ENCODE data around the gene SLC24A4.

The SLC24A4 gene

DNA sequence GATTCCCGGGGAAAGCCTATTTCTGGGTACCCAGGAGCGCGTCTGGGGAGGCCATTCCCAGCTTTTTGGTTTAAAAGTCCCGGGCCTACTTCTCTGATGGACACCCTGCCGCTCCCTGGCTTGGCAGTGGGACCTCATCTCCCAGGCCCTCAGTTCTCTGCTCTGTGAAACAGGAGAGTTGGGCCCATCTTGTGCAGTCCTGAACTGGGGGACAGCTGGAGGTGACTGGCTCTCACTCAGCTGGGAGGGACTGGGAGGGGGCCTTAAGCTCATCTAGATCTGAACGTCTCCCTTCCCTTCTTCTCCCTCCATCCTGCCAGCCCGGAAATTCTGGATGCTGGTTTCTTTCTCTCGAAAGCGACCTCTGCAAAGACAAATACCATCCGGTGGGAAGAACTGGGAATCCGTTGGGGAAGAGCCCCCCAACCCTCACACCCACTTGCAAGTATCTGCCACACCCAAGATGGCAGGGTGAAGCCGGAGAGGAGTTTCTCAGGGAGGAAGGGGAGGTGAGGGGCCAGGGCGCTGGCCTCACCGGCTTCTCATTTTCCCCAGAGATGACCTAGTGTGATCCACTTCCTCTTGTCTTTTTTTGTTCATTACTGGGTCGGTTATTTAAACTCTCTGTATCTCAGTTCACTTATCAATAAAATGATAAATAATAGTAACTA is 192.0 kb downstream of the SLC24A4 start:
- Histone ChIP-seq H3K27ac (replicated peaks) (peak overlapping the region; percentile 98), H3K27me3 (ENCODE audit: insufficient read depth, poor library complexity, severe bottlenecking) (no peaks in the 10 kb centered on the region), H3K4me3 (replicated peaks; ENCODE audit: insufficient read depth, low read length) (peak overlapping the region; percentile 53)
- DNase-seq (ENCODE audit: low read depth in 1 of 2, low spot score in 1 of 2), result peak in 1 of 2 experiments; percentile 32
- TF ChIP-seq GABPA (IDR thresholded peaks at IDR 0.05; ENCODE audit: low read depth) (no peak), POLR2AphosphoS5 (IDR thresholded peaks at IDR 0.05; ENCODE audit: low read depth) (no peak), SPI1 (IDR thresholded peaks at IDR 0.05; ENCODE audit: borderline replicate concordance, low read depth) (peak; percentile 82)
- TF ChIP-seq, protein P1, sequence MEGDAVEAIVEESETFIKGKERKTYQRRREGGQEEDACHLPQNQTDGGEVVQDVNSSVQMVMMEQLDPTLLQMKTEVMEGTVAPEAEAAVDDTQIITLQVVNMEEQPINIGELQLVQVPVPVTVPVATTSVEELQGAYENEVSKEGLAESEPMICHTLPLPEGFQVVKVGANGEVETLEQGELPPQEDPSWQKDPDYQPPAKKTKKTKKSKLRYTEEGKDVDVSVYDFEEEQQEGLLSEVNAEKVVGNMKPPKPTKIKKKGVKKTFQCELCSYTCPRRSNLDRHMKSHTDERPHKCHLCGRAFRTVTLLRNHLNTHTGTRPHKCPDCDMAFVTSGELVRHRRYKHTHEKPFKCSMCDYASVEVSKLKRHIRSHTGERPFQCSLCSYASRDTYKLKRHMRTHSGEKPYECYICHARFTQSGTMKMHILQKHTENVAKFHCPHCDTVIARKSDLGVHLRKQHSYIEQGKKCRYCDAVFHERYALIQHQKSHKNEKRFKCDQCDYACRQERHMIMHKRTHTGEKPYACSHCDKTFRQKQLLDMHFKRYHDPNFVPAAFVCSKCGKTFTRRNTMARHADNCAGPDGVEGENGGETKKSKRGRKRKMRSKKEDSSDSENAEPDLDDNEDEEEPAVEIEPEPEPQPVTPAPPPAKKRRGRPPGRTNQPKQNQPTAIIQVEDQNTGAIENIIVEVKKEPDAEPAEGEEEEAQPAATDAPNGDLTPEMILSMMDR (IDR thresholded peaks at IDR 0.05; ENCODE audit: insufficient read depth, low read length), result no peak
- TF ChIP-seq, protein P2, sequence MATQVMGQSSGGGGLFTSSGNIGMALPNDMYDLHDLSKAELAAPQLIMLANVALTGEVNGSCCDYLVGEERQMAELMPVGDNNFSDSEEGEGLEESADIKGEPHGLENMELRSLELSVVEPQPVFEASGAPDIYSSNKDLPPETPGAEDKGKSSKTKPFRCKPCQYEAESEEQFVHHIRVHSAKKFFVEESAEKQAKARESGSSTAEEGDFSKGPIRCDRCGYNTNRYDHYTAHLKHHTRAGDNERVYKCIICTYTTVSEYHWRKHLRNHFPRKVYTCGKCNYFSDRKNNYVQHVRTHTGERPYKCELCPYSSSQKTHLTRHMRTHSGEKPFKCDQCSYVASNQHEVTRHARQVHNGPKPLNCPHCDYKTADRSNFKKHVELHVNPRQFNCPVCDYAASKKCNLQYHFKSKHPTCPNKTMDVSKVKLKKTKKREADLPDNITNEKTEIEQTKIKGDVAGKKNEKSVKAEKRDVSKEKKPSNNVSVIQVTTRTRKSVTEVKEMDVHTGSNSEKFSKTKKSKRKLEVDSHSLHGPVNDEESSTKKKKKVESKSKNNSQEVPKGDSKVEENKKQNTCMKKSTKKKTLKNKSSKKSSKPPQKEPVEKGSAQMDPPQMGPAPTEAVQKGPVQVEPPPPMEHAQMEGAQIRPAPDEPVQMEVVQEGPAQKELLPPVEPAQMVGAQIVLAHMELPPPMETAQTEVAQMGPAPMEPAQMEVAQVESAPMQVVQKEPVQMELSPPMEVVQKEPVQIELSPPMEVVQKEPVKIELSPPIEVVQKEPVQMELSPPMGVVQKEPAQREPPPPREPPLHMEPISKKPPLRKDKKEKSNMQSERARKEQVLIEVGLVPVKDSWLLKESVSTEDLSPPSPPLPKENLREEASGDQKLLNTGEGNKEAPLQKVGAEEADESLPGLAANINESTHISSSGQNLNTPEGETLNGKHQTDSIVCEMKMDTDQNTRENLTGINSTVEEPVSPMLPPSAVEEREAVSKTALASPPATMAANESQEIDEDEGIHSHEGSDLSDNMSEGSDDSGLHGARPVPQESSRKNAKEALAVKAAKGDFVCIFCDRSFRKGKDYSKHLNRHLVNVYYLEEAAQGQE (IDR thresholded peaks at IDR 0.05; ENCODE audit: insufficient replicate concordance, low read depth), result no peak

DNA sequence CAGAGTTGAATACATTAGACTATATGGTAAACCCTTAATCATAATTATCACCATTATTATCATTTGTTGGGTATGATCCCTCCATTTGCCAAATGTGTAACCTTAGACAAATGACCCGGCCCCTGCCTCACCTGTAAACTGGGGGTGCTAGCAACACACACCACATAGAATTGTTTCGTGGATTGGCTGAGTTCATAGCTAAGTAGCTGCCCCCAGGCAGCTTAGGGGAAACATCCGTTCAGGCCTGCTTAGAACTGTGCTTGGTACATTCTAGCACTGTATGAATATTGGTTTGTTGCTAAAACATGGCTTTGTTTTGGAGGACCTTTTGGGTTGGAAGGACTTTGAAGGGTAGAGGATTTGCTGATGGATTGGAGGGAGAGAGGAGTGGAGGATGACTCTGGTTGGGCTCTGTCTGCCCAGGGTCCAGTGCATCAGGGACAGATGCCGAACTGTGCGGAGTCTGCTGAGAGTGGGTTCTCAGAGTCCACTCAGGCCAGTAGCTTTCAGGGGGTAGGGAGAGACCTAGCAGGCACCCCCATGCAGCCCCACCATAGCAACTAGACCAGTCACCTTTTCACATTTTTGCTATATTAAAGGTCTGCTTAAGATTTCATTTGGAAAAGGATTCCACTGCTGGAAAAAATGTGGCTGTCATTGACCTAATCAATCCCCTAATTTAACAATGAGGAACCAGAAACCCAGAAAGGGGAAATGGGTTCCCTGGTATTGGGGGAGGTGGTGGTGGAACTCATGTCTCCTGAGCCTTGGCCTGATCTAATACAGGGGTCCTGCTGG is 192.8 kb downstream of the SLC24A4 start:
- TF ChIP-seq GABPA (IDR thresholded peaks at IDR 0.05; ENCODE audit: low read depth) (no peak), SPI1 (IDR thresholded peaks at IDR 0.05; ENCODE audit: borderline replicate concordance, low read depth) (peak; percentile 85), POLR2AphosphoS5 (IDR thresholded peaks at IDR 0.05; ENCODE audit: low read depth) (no peak)
- TF ChIP-seq, protein P1 (IDR thresholded peaks at IDR 0.05; ENCODE audit: insufficient read depth, low read length), result no peak
- TF ChIP-seq, protein P2 (IDR thresholded peaks at IDR 0.05; ENCODE audit: insufficient replicate concordance, low read depth), result no peak
- Histone ChIP-seq H3K27ac (replicated peaks) (peak overlapping the region; percentile 98), H3K27me3 (ENCODE audit: insufficient read depth, poor library complexity, severe bottlenecking) (no peaks in the 10 kb centered on the region), H3K4me3 (replicated peaks; ENCODE audit: insufficient read depth, low read length) (no peak overlapping the region)
- DNase-seq (ENCODE audit: low read depth in 1 of 2, low spot score in 1 of 2), result peak in 1 of 2 experiments; percentile 49

DNA sequence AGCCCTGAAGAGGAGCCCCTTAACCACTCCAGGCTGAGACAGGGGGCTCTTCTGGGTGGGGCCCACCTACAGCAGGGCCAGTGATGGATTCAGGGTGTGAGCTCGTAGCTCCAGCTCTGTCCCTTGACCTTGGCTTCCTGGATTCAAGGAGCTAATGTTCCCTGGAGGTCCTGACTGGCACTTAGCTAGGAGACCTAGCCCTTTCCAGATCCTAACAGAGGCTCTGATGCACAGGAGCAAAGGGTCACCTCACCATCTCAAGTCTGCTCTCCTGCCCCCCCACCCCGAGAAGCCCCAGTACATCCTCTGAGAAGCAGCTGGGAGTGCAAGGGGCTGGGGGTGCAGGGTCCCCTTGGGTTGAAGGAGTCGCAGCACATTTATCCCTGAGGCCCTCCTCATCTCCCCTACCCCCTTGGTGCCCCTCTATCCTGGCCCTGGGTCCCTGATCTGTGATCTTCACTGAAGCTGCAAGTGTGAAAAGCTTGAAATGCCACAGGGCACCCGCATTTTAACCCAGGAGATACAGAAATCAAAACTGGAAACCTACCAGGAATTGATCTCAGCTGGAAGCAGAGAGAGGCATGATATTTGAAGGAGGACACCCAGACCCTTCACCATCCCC is 193.5 kb downstream of the SLC24A4 start:
- H3K4me3 ChIP-seq (replicated peaks; ENCODE audit: insufficient read depth, low read length), result no peak overlapping the region
- H3K27me3 ChIP-seq (ENCODE audit: insufficient read depth, poor library complexity, severe bottlenecking), result no peaks in the 10 kb centered on the region
- peak overlapping the region; percentile 98 for H3K27ac ChIP-seq (replicated peaks)
- no peak for DNase-seq (ENCODE audit: low read depth in 1 of 2, low spot score in 1 of 2)
- TF ChIP-seq, protein P1 (IDR thresholded peaks at IDR 0.05; ENCODE audit: insufficient read depth, low read length), result no peak
- TF ChIP-seq POLR2AphosphoS5 (IDR thresholded peaks at IDR 0.05; ENCODE audit: low read depth), result no peak
- TF ChIP-seq, protein P2 (IDR thresholded peaks at IDR 0.05; ENCODE audit: insufficient replicate concordance, low read depth), result no peak
- no peak for TF ChIP-seq SPI1 (IDR thresholded peaks at IDR 0.05; ENCODE audit: borderline replicate concordance, low read depth)
- TF ChIP-seq GABPA (IDR thresholded peaks at IDR 0.05; ENCODE audit: low read depth), result no peak
